ENCODE results near the gene C19orf81. TPM values are rescaled to one million over a fixed set of nuclear protein-coding genes. Genes with fewer than 3 reads are reported as not detected.

Gene C19orf81
- total and polyA plus RNA-seq, 8 donors: 2.2 TPM; not detected in 7

DNA sequence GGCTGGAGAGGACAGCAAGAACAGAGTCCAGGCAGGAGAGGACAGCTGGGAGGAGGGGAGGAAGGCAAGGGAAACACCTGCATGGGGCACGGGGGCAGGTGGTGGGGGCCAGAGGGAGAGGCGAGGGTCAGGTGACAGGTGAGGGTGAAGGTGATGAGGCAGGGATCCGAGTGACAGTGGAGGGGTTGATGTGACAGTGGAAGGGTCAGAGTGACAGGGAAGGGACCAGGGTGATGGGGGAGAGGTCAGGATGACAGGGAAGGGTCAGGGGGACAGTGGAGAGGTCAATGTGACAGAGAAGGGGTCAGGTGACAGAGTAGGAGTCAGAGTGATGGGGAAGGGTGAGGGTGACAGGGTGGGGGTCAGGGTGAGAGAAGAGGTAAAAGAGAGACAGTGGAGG is 29.1 kb downstream of the C19orf81 start:
- H3K9me3 ChIP-seq: peaks cover 0 to 4% of the 10 kb centered on the region in 2 donors
- peaks cover 0 to 4% of the 10 kb centered on the region in 2 donors for H3K4me1 ChIP-seq
- H3K27me3 ChIP-seq: peaks cover 0 to 81% of the 10 kb centered on the region in 2 donors
- no peaks in the 10 kb centered on the region for H3K36me3 ChIP-seq
- peak in 1 of 4 donors; percentile 20 for DNase-seq
- TF ChIP-seq, protein P1, sequence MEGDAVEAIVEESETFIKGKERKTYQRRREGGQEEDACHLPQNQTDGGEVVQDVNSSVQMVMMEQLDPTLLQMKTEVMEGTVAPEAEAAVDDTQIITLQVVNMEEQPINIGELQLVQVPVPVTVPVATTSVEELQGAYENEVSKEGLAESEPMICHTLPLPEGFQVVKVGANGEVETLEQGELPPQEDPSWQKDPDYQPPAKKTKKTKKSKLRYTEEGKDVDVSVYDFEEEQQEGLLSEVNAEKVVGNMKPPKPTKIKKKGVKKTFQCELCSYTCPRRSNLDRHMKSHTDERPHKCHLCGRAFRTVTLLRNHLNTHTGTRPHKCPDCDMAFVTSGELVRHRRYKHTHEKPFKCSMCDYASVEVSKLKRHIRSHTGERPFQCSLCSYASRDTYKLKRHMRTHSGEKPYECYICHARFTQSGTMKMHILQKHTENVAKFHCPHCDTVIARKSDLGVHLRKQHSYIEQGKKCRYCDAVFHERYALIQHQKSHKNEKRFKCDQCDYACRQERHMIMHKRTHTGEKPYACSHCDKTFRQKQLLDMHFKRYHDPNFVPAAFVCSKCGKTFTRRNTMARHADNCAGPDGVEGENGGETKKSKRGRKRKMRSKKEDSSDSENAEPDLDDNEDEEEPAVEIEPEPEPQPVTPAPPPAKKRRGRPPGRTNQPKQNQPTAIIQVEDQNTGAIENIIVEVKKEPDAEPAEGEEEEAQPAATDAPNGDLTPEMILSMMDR (IDR thresholded peaks at IDR 0.05): no peak
- no peak overlapping the region for H3K27ac ChIP-seq
- no peak overlapping the region for H3K4me3 ChIP-seq
- intact Hi-C loops (cut with DNase I): no loop called here
- no peak for ATAC-seq

DNA sequence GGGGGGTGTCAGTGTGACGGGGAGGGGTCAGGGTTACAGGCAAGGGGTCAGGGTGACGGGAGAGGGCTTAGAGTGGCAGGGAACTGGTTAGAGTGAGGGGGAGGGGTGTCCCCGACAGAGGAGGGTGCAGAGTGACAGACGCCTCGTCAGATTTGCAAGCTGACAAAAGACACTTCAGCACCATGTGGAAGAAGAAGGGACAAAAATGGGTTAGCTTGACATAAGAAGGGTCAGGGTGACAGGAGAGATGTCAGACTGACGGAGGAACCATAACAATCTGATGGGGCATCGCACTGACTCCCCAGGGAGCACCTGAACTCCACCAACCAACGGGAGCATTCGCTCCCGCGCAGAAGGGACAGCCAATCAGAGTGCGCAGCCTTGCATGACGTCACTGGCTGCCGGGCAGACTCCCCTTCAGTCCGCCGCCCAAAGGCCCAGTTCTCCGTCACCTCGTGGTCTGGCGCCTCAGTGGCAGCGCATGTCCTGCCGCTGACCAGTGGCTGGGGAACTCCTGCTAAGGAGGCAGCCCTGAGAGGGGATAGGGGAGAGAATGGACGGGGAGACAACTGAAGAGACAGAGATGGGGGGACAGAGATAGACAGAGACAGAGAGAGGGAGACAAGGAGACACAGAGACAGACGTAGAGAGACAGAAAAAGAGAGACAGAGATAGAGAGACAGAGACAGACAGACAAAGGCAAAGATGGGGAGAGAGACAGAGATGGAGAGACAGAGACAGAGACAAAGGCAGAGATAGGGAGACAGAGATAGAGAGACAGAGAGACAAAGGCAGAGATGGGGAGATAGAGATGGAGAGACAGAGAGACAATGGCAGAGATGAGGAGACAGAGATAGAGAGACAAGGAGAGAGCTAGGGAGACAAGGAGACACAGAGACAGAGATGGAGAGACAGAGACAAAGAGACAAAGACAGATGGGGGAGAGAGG is 30.2 kb downstream of the C19orf81 start:
- Histone ChIP-seq H3K27ac (no peak overlapping the region), H3K4me3 (no peak overlapping the region), H3K4me1 (peaks cover 0 to 4% of the 10 kb centered on the region in 2 donors), H3K9me3 (peaks cover 0 to 4% of the 10 kb centered on the region in 2 donors), H3K27me3 (peaks cover 0 to 81% of the 10 kb centered on the region in 2 donors), H3K36me3 (no peaks in the 10 kb centered on the region)
- DNase-seq: peak; percentile 60 to 90 (median 75)
- peak; percentile 95 for ATAC-seq
- TF ChIP-seq, protein P1 (IDR thresholded peaks at IDR 0.05): no peak
- intact Hi-C loops (cut with DNase I): no loop called here

DNA sequence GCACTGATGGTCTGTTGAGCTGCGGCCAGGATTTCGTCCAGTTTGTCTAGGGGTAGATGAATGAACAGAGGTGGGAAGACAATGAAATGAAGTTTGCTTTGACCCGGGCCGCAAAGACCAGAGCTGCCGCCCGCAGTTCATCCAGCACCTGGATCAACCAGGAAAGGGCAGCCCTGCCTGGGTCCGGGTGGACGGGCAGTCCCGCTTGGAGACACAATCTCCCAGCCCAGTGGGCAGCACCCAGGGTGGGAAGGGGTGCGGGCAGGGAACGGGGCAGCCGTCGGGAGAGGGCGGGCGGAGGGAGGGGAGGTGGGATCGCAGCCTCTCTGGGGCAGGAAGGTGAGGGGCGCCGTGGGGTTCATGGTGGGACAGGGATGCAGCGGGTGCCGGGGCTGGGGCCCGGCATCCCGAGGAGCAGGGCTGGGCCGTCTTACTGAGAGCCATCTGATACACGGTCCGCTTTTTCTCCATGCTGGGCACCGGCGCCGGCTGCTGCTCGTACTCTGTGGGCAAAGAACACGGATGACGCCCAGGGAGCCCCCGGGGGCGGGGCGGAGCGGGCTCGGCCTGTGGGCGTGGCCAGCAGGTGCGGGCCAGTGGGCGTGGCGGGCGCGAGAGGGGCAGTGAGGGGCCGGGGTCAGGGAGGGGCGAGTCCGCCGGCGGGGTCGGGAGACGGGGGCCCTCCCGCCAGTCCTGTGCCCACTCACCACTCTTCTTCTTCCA is 37.2 kb downstream of the C19orf81 start:
- TF ChIP-seq, protein P1 (IDR thresholded peaks at IDR 0.05): no peak
- intact Hi-C loops (cut with DNase I): no loop called here
- ATAC-seq (no peak), DNase-seq (peak in 1 of 4 donors; percentile 76)
- H3K4me3 ChIP-seq: no peak overlapping the region
- H3K36me3 ChIP-seq: no peaks in the 10 kb centered on the region
- H3K27ac ChIP-seq: no peak overlapping the region
- H3K27me3 ChIP-seq: peaks cover 7 to 99% of the 10 kb centered on the region in 2 donors
- H3K4me1 ChIP-seq: no peaks in the 10 kb centered on the region
- H3K9me3 ChIP-seq: no peaks in the 10 kb centered on the region

DNA sequence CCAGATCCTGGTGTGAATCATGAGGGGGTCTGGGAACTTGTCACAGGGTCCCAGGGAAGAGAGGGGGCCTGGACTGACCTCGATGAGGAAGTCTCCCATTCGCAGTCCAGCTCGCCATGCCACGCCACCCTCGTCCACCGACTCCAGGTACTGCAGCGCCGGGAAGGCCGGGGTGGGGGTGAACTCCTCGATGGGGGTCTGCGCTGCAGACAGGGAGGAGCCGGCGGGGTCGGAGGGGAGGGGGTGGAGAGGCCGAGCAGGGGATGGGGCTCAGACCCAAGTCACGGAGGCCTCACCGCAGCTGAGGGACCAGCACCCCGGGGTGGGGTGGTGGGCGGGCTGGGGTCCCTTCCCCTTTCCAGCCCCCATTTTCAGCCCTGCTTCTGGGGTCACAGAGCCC is 39.5 kb downstream of the C19orf81 start:
- intact Hi-C loops (cut with DNase I): no loop called here
- H3K36me3 ChIP-seq: no peaks in the 10 kb centered on the region
- ATAC-seq (no peak), DNase-seq (no peak)
- TF ChIP-seq, protein P1 (IDR thresholded peaks at IDR 0.05): no peak
- H3K27ac ChIP-seq: no peak overlapping the region
- H3K4me3 ChIP-seq: no peak overlapping the region
- H3K4me1 ChIP-seq: no peaks in the 10 kb centered on the region
- H3K9me3 ChIP-seq: no peaks in the 10 kb centered on the region
- H3K27me3 ChIP-seq: peaks cover 11 to 100% of the 10 kb centered on the region in 2 donors

DNA sequence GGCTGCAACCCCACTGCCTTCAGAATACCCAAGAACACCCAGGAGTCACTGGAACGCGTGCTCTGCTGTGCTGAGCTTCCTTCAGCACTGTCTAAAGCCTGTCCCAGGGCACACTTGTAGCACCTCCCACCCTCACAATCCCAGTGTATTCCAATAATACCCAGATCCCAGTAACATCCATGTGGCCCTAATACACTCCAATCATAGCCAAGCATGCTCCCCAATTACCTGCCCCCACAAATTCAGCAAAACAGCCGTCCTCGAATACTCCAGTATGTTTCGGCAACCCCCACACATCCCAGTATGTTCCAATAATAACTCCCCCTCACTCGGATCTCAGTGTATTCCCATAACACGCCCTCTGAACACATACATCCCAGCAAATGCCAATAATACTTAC is 41.2 kb downstream of the C19orf81 start:
- H3K9me3 ChIP-seq: no peaks in the 10 kb centered on the region
- ATAC-seq (no peak), DNase-seq (no peak)
- TF ChIP-seq, protein P1 (IDR thresholded peaks at IDR 0.05): no peak
- peaks cover 17 to 98% of the 10 kb centered on the region in 2 donors for H3K27me3 ChIP-seq
- no peaks in the 10 kb centered on the region for H3K4me1 ChIP-seq
- no peaks in the 10 kb centered on the region for H3K36me3 ChIP-seq
- intact Hi-C loops (cut with DNase I): no loop called here
- H3K4me3 ChIP-seq: no peak overlapping the region
- no peak overlapping the region for H3K27ac ChIP-seq

All from left lung (tissue), 10 donors.